GM21825 (cell line): ENCODE measurements around the gene PSMD11.
A peak's percentile ranks its signal among the peaks of the same experiment; 100 is the strongest.

Experiments used
- ATAC-seq: cut with Tn5 transposase; IDR thresholded peaks from one replicate; pipeline ENCODE4 v1.9.1; 2021; ENCODE audit warnings: mild to moderate bottlenecking, moderate library complexity; ENCODE audit not compliant: unreplicated experiment

The PSMD11 gene

GRCh38 chr17:32464374-32464773, 20.1 kb downstream of the PSMD11 start:
- ATAC-seq = no peak

- no peak for ATAC-seq
Observed at GRCh38 chr17:32467949-32468348, 23.6 kb downstream of the PSMD11 start.

- no peak for ATAC-seq
Observed at GRCh38 chr17:32470405-32471167, 26.3 kb downstream of the PSMD11 start.

GRCh38 chr17:32471652-32472051, 27.3 kb downstream of the PSMD11 start:
- no peak for ATAC-seq

- no peak for ATAC-seq
Observed at GRCh38 chr17:32475258-32475657, 30.9 kb downstream of the PSMD11 start.

GRCh38 chr17:32477220-32477619, 32.9 kb downstream of the PSMD11 start:
- no peak for ATAC-seq

- no peak for ATAC-seq
Observed at GRCh38 chr17:32479074-32479617, 34.8 kb downstream of the PSMD11 start.

GRCh38 chr17:32481193-32481592, 36.9 kb downstream of the PSMD11 start:
- no peak for ATAC-seq

- no peak for ATAC-seq
Observed at GRCh38 chr17:32482568-32483320, 38.4 kb downstream of the PSMD11 start.

- no peak for ATAC-seq
Observed at GRCh38 chr17:32483451-32484019, 39.2 kb downstream of the PSMD11 start.

- no peak for ATAC-seq
Observed at GRCh38 chr17:32484041-32484461, 39.7 kb downstream of the PSMD11 start.

GRCh38 chr17:32484628-32485027, 40.3 kb downstream of the PSMD11 start:
- no peak for ATAC-seq

GRCh38 chr17:32485261-32486110, 41.2 kb downstream of the PSMD11 start:
- ATAC-seq = no peak

GRCh38 chr17:32486111-32486700, 41.9 kb downstream of the PSMD11 start:
- ATAC-seq = peak; percentile 31

GRCh38 chr17:32486701-32487472, 42.6 kb downstream of the PSMD11 start, which contains the start of gene CDK5R1:
Gene CDK5R1 (plus strand): TSS chr17:32486993. CDS start chr17:32487621, 628 bp downstream.
- peak; percentile 44 for ATAC-seq

- ATAC-seq = no peak
Observed at GRCh38 chr17:32487473-32488176, 43.3 kb downstream of the PSMD11 start.

GRCh38 chr17:32488177-32488542, 43.9 kb downstream of the PSMD11 start:
- ATAC-seq = no peak

GRCh38 chr17:32488604-32489180, 44.4 kb downstream of the PSMD11 start:
- no peak for ATAC-seq
